Measurements from ENCODE around the gene ATP7B.

The ATP7B gene

DNA sequence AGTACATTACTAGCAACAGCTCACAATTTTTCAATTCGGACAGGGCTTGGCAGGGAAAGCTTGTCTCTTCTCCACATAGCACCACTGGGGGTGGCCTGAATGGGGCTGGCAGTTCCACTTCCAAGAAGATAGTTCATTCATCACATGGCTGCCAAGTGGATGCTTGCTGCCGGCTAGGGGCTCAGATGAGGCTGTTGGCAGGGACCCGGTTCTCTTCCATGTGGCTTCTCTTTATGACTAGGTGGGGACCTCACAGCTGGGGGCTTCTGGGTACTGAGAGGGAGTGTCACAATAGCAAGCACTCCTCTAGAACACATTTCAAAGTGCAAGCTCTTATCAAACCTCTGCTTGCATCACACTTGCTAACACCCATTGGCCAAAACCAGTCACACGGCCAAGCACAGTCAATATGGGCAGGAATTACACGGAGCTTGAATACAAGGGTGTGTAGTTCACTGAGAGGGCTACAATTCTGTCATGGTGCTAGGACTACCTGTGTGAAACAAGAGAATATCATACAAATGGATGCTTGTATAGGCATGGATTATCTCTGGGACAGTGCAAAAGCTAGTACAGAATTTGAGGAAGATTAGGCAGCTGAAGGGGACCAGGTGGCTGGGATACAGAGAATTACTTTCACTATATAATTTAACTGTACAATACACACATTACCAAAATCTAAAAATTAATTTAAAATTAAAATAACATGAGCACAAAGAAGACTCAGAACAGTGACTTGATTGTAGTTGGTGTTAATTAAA, 32.3 kb downstream of the ATP7B start:
- no peak for DNase-seq (ENCODE audit: low read depth in 2 of 2)

DNA sequence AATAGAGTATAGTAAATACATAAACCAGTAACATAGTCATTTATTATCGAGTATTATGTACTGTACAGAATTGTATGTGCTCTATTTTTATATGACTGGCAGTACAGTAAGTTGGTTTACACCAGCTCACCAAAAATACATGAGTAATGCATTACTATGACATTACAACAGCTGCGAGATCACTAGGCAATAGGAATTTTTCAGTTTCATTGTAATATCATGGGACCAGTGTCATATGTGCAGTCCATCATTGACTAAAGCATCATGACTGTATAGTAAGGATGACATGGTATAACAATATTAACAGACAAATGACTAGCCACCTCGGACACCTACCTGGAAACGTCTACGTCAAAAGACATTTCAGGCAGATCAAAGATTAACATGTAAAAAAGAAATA, 33.6 kb downstream of the ATP7B start:
- no peak for DNase-seq (ENCODE audit: low read depth in 2 of 2)

DNA sequence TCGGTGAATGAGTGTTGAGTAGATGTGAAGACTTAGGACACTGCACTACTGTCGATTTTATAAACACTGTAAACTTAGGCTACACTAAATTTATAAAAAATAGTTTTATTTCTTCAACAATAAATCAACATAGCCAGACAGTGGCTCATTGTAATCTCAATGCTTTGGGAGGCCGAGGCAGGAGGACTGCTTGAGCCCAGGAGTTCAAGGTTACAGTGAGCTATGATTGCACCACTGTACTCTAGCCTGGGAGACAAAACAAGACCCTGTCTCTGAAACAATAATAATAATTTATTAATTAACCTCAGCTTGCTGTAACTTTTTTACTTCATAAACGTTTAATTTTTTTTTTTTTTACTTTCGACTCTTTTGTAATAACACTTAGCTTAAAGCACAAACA, 34.4 kb downstream of the ATP7B start:
- no peak for DNase-seq (ENCODE audit: low read depth in 2 of 2)

DNA sequence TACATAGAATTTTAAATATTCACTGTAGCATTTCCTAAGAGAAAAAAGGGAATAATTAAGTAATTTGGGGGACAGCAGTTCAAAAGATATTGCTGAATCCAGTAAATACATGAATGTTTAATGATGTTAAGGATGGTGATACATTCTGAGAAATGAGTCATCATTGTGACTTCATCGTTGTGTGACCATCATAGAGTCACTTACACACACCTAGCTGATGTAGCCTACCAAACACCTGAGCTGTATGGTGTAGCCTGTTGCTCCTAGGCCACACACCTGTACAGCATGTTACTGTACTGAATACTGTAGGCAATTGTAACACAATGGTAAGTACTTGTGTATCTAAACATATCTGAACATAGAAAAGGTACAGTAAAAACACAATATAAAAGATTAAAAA, 34.8 kb downstream of the ATP7B start:
- no peak for DNase-seq (ENCODE audit: low read depth in 2 of 2)

DNA sequence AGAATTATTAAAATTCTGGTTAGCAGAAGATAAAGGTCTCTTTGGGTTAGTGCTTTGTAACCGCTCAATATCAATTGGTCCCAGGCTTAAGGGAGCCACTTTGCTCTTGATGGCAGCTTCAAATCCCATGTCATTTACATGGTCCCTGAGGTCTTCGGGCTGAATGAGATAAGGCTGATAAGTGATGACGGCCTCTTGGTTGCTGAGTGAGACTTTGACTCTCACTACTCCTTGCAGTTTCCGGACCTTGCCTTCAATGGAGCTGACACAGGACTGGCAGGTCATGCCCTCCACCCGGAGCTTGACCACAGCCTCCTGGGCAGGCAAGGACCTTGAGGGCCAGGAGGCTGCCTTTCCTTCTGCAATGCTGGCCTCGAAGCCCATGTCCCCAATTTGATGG, 36.8 kb downstream of the ATP7B start:
- no peak for DNase-seq (ENCODE audit: low read depth in 2 of 2)

DNA sequence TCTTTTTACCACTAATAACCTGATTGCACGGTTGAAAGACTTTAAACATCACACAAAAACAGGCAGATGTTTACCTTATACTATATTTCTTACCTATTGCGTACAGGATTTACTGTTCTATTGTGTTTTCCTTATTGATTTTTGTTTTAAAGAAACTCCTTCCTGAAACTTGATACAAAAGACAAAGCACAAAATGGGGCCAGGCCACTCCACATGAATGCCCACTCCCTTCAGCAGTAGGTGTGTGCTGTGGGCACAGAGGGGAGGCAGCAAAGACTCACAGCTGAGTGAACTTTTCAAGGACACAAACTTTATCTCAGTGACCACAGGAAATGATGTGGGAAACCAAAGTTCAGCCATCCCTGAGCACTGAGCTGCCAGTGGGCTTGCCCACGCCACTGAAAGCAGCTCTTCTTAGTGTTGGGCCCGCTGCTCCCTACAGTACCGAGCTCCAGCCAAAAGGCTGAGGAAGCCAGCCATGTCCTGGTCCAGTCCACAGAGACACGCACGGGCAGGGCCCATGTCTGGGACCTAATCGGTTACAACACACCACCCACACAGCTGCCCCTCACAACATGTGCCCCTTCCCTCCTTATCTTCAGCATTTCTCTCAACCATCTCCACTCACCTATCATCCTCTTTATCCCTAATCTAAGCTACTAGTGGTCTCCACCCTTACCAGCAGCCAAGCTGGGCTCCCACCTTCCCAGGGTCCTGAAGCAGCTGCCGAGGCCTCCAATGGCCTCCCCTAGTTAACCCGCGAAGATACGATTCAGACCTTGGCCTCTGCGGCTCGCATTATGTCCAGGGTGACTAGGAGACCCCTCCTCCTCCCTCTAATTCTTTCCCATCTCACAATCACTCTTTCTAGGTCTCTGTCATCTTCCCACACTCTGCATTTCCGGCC, 39.5 kb downstream of the ATP7B start:
- no peak for DNase-seq (ENCODE audit: low read depth in 2 of 2)

DNA sequence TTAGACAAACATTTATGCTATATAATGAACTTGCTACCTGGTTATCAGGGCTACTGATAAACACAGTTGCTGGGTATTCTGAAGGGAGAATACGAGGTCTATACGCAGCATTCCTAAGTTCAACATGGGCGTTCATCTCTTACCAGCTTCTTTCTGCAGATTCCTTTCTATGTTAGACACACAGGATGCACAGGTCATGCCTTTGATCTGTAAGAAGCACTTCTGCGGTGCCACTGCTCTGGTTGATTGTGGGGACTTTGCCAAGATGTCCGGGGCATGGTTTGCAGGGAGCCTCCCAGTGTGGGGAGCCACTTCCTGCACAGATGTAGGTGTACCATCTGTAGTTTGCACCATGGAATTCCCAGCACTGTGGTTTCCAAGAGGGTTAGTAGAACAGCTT, 40.9 kb downstream of the ATP7B start:
- DNase-seq (ENCODE audit: low read depth in 2 of 2) = no peak

DNA sequence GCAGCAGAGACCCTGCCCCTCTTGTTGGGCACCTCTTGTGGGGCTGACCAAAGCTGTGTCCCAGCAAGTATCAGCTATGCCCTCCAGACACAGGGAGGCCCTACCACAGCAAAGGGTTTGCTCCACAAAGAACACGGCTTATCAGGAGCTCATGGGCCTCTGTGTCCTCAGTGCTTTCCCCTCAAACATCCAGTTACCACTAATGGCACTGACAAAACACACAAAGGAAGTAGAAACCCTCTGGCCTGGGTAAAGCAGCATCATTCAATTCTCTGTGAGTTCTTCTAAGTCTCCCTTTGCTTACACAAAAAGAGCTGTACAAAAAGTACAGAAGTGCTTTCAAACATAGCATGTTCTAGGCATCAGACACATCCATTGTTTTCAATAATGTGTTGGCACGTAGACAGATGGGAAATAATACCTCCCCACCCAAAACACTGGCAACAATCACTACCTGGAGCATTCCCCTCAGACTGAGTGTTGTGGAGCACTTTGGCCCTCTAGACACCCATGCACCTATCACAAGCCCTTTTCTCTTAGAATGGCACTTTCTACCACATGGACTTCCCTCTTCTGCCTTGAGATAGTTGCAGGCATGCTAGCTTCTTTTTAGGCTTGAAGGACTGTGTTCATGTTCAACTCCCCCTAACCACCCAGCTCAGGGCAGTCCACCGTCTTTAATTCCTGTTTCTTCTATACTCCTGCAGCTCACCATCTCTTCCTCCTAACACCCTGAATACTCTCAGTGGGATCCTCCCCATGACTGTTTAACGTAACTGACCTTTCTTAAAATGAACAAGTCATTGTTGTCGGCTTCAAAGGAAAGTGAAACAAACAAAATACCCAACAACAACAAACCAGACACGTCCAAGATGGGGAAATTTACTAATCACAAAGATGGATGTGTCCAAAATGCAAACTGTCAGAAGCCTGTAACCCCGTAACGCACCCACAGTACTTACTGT, 43.5 kb downstream of the ATP7B start:
- DNase-seq (ENCODE audit: low read depth in 2 of 2) = no peak

DNA sequence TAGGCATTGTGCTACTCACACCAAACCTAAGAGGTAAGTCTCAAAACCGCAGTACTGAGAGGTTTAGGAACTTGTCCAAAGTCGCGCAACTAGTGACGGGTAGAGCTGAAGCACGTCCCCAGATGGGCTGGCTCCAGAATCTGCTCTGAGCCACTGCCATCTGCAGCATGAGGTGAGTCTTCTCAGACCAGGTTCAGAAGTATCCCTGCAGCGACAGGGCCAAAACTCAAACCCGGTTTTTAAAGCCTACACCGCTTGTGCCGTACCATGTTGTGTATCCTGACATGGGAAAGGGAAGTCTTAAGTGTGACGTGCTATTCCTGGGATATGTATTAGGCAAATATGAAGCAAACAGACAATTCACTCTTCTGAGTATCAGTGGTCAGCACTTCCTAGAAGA, 45.1 kb downstream of the ATP7B start:
- DNase-seq (ENCODE audit: low read depth in 2 of 2) = no peak

DNA sequence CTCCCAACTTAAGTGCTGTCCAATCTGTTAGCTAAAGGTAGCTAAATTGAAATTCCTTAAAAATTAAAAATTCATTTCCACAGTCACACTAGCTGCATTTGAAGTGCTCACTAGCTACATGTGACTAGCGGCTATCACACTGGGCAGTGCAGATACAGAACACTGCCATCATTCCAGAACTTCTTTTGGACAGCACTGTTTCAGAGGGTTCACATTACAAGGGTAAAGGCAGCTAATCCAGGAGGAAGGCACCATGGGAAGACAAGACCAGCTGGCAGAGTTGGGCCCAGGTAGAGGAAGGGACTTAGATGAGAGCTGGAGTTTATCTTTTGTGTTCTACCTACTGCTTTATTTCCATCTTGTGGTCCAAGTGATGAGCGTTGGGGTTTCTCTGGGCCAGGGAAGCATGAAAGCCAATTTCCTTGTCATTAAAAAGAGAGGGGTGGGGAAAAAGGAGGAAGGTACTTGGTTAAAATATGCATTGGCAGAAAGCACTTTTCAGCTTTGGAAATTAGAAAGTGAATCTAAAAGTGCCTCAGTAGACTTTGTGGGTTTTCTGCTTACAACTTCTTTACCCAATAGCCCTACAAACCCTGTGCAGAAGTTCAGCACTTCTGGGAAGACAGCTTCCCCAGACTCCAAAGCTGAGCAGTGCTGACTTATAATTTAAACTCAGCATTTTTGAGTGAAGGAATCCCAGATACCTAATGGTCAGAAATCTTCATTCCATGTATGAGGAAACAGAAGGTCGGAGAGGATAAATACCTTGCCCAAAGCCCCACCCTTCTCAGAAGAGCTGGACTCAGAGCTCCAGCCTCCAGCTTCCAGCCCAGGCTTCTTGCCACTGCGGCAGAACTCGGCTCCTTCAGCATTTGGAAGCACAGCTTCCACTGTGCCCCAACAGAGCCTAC, 49.5 kb downstream of the ATP7B start:
- no peak for DNase-seq (ENCODE audit: low read depth in 2 of 2)

DNA sequence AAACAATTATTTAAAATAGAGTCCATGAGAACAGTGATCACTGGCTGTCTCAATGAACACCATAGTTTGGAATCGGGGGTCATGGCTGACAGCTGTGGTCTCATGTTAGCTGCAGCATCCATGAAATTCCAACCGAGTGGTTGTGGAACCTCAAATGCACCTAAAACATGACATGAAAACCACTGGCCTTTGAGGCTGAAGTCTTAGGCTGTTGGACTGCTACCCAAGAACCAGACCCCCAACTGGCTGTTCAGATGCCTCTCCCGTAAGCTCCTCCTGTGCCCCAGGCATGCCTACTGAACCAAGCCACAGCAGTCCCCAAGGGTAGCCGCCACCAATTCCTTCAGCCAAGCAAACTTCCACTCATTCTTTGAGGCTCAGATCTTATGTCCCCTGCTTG, 50.5 kb downstream of the ATP7B start:
- no peak for DNase-seq (ENCODE audit: low read depth in 2 of 2)

DNA sequence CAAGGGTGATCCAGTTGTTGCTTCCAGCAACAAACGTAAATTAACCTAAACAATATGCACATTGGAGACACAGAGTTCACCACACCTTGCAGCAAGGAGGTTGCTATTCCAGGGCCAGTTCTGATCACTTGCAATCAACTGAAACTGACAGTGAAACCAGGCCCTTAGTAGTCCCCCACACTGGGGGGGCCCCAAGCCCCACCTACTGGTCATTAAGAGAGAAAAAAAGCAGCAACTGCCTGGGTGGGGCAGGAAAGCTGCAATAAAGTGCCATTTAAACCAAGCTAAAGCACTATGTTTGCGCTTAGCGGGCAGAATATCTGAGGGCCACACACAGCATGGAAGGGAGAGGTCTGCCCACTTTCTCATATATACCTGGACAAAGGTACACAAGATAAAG, 51.5 kb downstream of the ATP7B start:
- no peak for DNase-seq (ENCODE audit: low read depth in 2 of 2)

DNA sequence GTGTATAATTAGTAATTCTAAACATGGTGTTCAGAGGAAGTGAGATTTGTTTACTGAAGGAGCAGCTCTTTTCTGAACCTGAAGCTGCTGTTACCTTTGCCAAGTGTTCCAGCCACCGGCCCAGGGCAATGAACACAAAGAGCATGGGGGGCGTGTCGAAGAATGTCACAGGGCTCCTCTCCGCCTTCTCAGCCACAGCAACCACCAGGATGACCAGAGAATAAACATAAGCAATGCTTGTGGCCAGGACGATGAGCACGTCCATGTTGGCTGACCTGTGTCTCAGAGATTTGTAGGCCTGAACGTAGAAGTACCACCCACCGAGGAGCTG, 53.1 kb downstream of the ATP7B start:
- DNase-seq (ENCODE audit: low read depth in 2 of 2) = no peak

DNA sequence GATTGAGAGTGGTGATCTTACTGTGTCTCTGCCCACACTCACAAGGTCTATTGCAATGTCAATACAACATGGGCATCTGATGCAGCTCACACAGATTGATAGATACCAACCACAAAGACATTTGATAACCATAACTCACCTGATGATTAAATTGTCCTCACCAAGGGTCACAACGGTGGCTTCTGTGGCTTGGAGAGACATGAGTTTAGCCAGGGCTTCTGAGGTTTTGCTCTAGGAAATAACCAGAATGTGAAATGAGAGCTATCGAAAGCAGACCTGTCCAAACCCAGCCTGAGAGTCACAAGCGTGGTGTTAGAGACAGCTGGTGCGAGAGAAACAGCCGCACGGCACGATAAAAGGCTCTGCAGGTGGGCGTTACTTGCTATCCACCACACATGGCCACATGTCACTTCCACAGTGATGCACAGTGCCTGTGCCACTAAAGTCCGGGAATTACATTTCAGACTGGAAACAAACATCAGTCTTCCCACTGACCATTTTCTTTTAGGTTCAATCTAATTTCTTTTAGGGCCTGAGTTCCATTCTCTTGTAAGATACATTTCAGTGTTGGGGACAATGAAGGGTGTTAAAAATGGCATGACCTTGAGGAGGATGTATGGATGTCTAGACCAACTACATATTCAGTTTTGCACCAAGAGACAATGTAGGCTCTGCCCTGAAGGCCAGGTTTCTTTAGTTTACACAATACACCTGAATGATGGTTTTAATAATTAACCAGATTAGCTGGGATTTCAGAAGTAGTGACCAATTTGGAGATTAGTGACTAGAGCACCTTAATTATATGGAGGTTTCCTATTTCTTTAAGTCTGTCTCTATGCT, 53.7 kb downstream of the ATP7B start:
- DNase-seq (ENCODE audit: low read depth in 2 of 2) = no peak

DNA sequence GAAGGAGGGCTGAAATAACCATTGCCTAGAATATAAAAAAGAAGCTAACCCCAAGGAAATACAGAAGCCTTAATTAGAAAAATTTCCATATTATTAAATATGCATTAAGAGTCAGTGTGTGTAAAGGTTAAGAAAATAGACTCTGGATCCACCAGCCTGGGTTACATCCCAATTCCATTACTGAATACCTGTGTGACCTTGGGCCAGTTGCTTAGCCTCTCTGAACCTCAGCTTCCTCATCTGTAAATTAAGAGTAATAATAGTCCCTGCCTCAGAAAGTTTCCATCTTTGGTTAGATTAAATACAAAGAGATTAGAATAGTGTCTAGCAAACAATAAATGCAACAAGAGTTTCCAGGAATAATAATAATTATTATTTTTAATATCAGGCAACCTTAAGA, 54.5 kb downstream of the ATP7B start:
- DNase-seq (ENCODE audit: low read depth in 2 of 2) = no peak

DNA sequence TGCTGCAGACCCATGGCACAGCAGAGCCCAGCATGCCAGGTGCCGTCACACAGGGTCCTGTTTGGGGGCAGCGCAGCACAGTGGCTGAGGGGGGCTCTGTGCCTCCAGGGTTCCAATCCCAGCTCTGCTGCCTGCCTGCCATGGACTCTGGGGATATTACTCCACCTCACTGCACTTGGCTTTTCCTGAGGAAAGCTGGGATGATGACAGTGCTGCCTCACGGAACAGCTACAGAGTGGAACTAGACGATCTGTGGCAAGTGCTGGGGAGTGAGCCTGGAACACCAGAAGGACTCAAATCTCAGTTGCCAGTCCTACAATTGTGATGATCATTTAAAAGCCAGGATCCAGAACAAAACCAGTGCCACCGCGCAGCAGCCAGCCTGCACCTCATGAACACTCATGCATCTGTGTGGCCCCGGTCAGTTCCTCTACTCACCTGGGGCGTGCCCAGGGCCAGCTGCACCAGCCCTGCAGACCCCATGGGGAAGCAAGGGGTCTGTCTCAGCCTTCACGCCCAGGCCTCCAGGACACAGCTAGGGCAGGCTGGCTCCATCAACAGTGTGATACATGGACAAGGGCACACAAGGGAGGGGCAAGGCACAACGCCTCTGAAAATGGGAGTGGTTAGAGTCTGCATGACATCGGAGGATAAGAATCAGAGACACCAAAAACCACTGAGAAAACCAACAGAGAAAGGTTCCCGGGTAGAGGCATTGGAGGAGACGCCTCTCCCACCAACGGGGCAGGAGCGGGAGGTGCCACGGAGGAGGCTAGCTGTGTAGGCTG, 55.2 kb downstream of the ATP7B start:
- no peak for DNase-seq (ENCODE audit: low read depth in 2 of 2)

DNA sequence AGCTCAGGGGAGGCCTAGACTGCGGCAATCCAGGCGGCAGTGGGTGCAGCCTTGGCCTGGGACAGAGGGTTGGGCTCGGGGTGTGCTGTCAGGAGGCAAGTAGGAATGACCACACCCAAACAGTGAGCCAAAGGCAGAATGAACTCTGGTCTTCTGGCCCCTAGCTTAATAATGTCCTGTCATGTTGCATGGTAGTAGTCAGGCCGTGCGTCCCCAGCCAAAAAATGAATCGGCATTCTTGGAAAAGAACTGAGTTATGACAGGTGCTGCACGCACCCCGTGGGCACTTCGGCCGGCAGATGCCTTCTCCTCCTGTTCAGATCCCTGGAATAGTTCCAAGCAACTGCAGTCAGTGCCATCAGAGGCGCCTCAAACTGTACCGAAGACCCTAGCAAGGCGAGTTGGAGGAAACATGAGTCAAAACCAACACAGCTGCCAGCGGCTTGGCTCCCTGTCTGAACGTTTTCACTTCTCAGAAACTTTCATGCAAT, 55.9 kb downstream of the ATP7B start:
- DNase-seq (ENCODE audit: low read depth in 2 of 2) = no peak

DNA sequence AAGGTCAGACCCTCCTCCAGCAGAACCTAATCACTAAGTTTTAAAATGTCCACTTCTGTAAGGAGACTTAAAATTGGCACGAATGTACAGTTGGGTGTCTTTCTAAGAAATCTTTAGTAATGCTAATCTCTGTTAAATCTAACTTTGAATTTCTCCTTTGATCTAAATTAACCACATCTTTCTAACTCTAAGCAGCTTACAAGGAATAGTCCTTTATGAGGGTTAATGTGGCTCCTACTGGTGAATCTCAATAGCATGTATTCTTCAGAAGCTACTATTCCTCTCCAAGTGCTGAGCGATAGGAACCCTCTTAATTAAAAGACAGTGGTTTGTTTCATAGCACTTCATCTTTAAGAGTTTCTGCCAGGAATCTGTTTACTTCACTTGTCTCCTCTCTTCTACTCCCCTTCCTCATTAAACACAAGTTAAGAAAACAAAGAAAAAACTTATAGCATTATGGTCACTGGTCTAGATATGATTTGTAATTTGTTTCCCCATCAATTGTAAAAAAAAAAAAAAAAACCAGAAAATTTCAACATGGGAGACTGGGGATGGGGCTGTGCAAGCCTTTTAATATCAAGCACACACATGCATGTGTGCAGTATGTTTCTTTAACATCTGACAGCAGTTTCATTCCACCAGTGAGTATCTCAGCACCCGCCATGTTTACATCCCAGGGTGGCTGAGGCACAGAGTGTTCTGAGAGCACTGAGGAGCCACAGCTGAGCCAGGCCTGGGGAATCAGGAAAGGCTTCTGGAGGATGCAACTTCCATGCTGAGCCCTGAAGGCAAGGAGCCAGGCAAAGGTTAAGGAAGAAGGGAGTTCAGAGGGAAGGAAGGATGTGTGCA, 57.7 kb downstream of the ATP7B start:
- no peak for DNase-seq (ENCODE audit: low read depth in 2 of 2)

Data from stimulated activated CD8-positive, alpha-beta memory T cell treated with anti-CD3 and anti-CD28 coated beads, Interleukin-7, amount 100 ng/mL, for 1 hour (primary cell).